Prostate gland (tissue), 2 donors: Measurements from ENCODE around the gene ROBO4. TPM values are rescaled to one million over a fixed set of nuclear protein-coding genes. Genes with fewer than 3 reads are reported as not detected.

Source experiments
- DNase-seq: peaks from one replicate; pipeline ENCODE4 v3.0.0-alpha.2; 2019; ENCODE audit warnings: low spot score
- H3K27ac ChIP-seq, 2 donors: fragments of 200-600 bp; sonication (generic); 2 replicates each; pipeline ENCODE4 v1.5.1; 2017 to 2019
- H3K27me3 ChIP-seq: fragments of 200-600 bp; sonication (generic); replicated peaks from 2 replicates; pipeline ENCODE4 v1.5.1; 2019; ENCODE audit not compliant: insufficient read depth
- H3K36me3 ChIP-seq, 2 donors: fragments of 200-600 bp; sonication (generic); 1 replicate in 1 of 2; 2 replicates in 1 of 2; pipeline versions ENCODE4 v1.5.1 to v1.8.1; 2017 to 2019
- H3K4me1 ChIP-seq: fragments of 200-600 bp; sonication (generic); replicated peaks from 2 replicates; pipeline ENCODE4 v1.5.1; 2019
- H3K4me3 ChIP-seq, 2 donors: fragments of 200-600 bp; sonication (generic); 2 replicates each; pipeline ENCODE4 v1.5.1; 2017 to 2019
- H3K9me3 ChIP-seq: fragments of 200-600 bp; sonication (generic); 2 replicates; pipeline ENCODE4 v1.5.1; 2017
- POLR2A ChIP-seq: fragments of 450-650 bp; IDR thresholded peaks from one replicate; pipeline ENCODE4 v1.6.1; 2016; ENCODE audit warnings: antibody characterized with exemption, mild to moderate bottlenecking
- POLR2AphosphoS5 ChIP-seq: sonication (generic); formaldehyde crosslinking; IDR thresholded peaks from one replicate; pipeline ENCODE4 v1.6.1; 2017; ENCODE audit warnings: antibody characterized with exemption
- WGBS: methylation state at CpG from one replicate; pipeline ENCODE4 v1.1.5; 2018; 5-methylcytosine and 5-hydroxymethylcytosine counted together
- intact Hi-C: fragments of 100-400 bp; cut with DNase I; formaldehyde crosslinking; loops from one replicate; pipeline ENCODE4 v1.14.2; 2022
- total RNA-seq, 2 donors: library from RNA; depleted of rRNA; stranded (reverse); fragments of >200 nt; gene quantifications; one replicate each; pipeline ENCODE4 v1.1.0, GENCODE V29; 2016
- TF ChIP-seq, protein P1 (sequence below), 4 experiments: fragments of 200-600 bp in 2 of 4; fragments of 450-650 bp in 2 of 4; sonication (generic) in 2 of 4; IDR thresholded peaks; 1 replicate in 3 of 4; 2 replicates in 1 of 4; pipeline ENCODE4 v1.5.1; 2016 to 2019; ENCODE audit warnings: antibody characterized with exemption in 4 of 4, mild to moderate bottlenecking in 2 of 4, moderate library complexity in 2 of 4

ROBO4 gene
- total RNA-seq, 2 donors from 2014 or later = 8.5 to 22.0 TPM

DNA sequence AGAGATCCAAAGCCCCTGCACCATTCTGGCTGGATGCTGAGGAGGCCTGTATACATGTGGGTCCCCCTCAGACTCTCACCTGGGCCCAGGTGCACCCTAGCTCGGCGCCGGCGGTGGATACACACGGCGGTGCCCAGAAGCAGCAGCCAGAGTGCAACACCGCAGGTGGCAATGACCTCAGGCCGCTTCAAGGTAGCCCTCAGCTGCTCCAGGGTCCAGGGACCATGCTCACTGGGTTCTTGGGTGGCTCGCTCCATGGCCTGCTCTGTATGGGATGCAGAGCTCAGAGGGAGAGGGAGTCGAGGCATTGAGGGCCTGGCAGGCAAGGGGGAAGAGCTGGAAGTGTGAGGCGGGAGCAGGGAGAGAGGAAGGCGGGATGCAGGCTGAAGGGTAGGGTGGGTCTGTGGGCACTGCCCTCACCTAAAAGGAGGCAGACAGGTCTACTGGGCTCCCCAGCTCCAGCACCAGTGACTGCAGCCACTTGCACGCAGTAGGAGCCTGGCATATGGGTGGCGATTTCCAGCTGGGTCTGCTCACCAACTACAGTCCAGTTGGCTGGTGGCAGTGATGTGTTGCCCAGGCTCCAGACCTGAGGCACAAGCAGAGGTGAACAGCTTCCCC, 3.8 kb downstream of the ROBO4 start:
- intact Hi-C loops = no loop called here
- WGBS = 82% methylated on average over 14 of the region's 14 CpGs
- no peak overlapping the region for H3K27ac ChIP-seq

DNA sequence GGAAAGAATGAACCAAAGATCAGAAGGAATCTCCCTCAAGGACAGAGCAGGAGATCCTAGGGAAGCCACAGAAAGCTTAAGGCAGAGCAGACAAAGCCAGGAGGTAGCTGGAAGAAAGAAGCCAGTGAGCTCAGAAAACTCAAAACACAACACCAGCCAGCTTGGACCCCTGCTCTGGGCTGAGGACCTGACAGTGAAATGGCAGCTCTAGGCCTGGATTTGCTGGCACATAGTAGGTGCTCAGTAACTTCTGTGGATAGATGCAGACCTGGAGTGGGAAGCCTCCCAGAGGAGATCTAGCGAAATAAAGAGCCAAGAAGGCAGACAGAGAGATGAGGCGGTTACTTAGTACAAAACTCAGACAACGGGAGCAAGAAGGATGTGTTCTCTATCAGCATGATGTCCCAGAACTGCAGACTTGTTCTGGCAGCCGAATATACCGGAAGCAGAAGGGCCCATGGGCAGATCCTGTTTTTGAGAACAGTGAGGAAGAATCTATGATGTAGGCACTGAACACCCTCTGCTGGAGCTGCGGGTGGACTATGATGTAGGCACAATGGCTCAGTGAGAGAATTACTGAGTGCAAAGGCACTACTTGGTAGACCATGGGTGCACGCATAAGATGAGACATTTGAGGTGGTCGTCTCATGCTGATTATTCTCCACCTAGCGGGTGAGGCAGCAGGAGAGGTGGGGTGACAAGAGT, 4.8 kb downstream of the ROBO4 start:
- H3K4me3 ChIP-seq = no peak overlapping the region
- TF ChIP-seq, protein P1, sequence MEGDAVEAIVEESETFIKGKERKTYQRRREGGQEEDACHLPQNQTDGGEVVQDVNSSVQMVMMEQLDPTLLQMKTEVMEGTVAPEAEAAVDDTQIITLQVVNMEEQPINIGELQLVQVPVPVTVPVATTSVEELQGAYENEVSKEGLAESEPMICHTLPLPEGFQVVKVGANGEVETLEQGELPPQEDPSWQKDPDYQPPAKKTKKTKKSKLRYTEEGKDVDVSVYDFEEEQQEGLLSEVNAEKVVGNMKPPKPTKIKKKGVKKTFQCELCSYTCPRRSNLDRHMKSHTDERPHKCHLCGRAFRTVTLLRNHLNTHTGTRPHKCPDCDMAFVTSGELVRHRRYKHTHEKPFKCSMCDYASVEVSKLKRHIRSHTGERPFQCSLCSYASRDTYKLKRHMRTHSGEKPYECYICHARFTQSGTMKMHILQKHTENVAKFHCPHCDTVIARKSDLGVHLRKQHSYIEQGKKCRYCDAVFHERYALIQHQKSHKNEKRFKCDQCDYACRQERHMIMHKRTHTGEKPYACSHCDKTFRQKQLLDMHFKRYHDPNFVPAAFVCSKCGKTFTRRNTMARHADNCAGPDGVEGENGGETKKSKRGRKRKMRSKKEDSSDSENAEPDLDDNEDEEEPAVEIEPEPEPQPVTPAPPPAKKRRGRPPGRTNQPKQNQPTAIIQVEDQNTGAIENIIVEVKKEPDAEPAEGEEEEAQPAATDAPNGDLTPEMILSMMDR (IDR thresholded peaks at IDR 0.05) = no peak
- TF ChIP-seq POLR2AphosphoS5 = no peak
- TF ChIP-seq POLR2A = no peak
- intact Hi-C loops = no loop called here
- H3K27ac ChIP-seq = no peak overlapping the region
- H3K27me3 ChIP-seq = no peaks in the 10 kb centered on the region
- DNase-seq = no peak
- 70% methylated on average over 9 of the region's 9 CpGs for WGBS
- H3K9me3 ChIP-seq = no peaks in the 10 kb centered on the region
- no peaks in the 10 kb centered on the region for H3K4me1 ChIP-seq
- no peaks in the 10 kb centered on the region for H3K36me3 ChIP-seq

More for the DNA sequence above, 3.8 kb downstream of the ROBO4 start:
- Histone ChIP-seq H3K4me1 (no peaks in the 10 kb centered on the region), H3K36me3 (no peaks in the 10 kb centered on the region), H3K27me3 (no peaks in the 10 kb centered on the region), H3K4me3 (no peak overlapping the region), H3K9me3 (no peaks in the 10 kb centered on the region)
- no peak for DNase-seq
- TF ChIP-seq POLR2A (no peak), POLR2AphosphoS5 (no peak)
- TF ChIP-seq, protein P1 (IDR thresholded peaks at IDR 0.05) = no peak

DNA sequence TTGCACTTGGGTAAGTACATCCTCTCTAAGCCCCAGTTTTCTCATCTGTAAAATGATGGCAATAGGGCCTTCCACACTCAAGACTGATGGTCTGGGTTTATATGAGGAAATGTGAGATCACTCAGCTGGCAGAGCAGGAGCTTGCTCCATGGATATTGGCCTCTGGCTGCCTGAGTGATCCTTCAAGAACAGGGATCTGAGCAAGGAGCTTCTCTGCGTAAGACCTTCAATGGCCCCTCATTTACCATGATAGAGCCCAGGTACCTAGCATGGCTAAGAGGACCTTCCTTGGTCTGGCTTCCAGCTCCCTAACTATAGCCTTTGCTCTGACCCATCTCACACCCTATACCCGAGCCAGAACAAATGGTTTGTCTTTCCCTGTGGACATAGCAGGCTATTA, 5.5 kb downstream of the ROBO4 start:
- Histone ChIP-seq H3K9me3 (no peaks in the 10 kb centered on the region), H3K4me1 (no peaks in the 10 kb centered on the region), H3K4me3 (no peak overlapping the region), H3K27me3 (no peaks in the 10 kb centered on the region), H3K27ac (no peak overlapping the region), H3K36me3 (no peaks in the 10 kb centered on the region)
- no peak for DNase-seq
- WGBS = 89% methylated on average over 2 of the region's 2 CpGs
- TF ChIP-seq POLR2A = no peak
- TF ChIP-seq, protein P1 (IDR thresholded peaks at IDR 0.05) = no peak
- no peak for TF ChIP-seq POLR2AphosphoS5
- intact Hi-C loops = no loop called here

DNA sequence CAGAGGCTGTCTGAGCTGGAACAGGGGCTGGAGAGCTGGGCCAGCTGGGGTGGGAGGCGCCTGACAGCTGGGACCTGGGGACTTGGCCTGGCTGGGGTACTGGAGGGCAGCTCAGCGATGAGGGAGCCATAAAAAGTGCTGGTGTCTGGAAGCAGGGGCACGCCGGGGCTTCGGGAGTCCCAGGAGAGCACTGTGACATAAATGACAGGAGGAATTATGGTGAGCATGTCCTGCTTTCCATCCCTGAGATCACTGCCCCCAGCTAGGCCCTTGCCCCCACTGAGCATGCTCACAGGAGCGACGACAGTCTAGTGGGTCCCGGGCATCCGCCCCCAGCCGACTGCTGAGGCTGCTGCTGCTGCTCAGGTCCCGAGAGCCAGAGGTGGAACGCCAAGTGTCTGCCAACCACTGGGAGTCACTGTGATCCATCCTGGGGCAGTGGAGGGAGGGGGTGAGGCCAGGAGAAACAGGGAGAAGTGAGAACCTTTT, 6.2 kb downstream of the ROBO4 start:
- TF ChIP-seq, protein P1 (IDR thresholded peaks at IDR 0.05) = no peak
- TF ChIP-seq POLR2A = no peak
- no peak for TF ChIP-seq POLR2AphosphoS5
- Histone ChIP-seq H3K27ac (no peak overlapping the region), H3K27me3 (no peaks in the 10 kb centered on the region), H3K9me3 (no peaks in the 10 kb centered on the region), H3K36me3 (no peaks in the 10 kb centered on the region), H3K4me3 (no peak overlapping the region), H3K4me1 (no peaks in the 10 kb centered on the region)
- WGBS = 39% methylated on average over 12 of the region's 12 CpGs
- no peak for DNase-seq
- intact Hi-C loops = no loop called here
